HG02885 (cell line): Measurements from ENCODE around the gene NOL4L.
A peak's percentile ranks its signal among the peaks of the same experiment; 100 is the strongest.

ENCODE experiments used
- ATAC-seq: cut with Tn5 transposase; IDR thresholded peaks from one replicate; pipeline ENCODE4 v1.9.1; 2021; ENCODE audit warnings: mild to moderate bottlenecking; ENCODE audit not compliant: unreplicated experiment, poor library complexity

Gene NOL4L, protein sequence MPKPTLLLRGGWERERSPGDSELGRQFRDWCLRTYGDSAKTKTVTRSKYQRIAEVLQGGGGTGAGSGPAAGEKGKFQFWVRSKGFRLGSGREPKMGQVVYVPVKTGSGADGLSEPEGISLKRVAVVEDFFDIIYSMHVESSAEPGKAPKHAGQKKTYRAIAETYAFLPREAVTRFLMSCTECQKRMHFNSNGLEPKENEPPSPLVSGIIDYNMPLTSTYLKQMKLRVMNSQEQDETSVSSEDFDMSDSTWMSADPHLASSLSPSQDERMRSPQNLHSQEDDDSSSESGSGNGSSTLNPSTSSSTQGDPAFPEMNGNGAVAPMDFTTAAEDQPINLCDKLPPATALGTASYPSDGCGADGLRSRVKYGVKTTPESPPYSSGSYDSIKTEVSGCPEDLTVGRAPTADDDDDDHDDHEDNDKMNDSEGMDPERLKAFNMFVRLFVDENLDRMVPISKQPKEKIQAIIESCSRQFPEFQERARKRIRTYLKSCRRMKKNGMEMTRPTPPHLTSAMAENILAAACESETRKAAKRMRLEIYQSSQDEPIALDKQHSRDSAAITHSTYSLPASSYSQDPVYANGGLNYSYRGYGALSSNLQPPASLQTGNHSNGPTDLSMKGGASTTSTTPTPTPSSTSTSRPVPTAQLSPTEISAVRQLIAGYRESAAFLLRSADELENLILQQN

DNA sequence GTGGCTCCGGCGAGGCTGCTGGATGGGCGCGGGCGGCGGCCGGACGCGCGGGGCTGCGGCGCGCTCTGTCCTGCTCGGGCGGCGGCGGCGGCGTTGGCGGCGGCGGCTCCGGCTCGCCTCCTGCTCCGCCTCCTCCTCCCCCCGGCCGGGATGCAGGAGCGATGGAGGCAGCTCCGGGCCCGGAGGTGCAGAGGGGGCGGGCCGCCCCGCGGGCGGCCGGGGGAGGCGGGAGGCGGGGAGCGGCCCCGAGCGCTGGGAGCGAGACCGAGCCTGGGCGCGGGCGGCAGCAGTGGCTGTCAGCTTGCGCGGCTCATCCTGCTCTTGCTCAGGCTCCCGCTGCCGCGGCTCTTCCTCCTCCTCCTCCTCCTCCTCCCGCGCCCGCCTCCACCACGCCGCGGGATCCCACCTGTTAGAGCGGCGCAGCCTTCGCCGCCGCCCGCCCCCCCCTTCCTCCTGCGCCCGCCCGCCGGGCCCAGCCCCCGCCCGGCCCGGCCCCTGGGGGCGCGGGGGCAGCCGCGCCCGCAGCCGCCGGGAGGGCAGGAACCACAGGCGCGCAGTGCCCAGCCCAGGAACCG lies at the start of gene NOL4L:
NOL4L (minus strand) TSS at position 323 of the 575 bp plus-strand sequence. CDS start 443 bp downstream, outside the sequence.
- no peak for ATAC-seq

DNA sequence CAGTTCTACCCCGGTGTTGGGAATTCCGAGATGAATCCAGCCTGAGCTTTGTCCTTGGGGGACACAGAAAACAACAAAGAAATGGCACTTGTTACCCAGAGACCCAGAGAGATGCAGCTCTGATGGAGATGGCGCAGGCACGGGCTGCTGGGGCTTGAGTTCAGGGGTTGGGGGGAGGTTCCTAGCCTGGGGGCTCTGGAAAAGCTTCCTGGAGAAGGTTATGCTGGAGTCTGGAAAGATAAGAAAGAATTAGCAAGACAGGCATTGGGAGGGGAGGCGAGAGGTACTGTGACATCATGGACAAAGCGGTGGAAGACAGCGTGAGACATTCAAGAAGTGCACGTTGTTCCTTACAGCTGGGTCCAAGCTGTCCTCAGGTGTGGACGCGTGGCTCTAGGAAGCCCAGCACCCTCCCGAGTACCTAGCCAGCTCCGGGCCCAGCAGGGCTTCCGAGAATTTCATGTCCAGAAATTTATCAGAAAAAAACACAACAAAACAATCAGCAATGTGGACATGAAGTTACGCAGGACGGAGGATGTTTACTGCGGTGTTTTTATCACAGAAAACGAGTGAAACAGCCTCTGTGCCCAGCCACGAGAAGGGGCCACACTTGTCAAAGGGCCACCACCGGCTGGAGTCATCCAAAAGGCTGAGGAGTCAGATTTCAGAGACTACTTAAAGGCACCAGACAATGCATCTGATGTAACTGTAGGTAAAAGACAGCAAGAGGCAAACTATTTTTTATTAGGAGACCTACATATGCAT lies 49.1 kb upstream of the NOL4L start:
- ATAC-seq, result no peak

DNA sequence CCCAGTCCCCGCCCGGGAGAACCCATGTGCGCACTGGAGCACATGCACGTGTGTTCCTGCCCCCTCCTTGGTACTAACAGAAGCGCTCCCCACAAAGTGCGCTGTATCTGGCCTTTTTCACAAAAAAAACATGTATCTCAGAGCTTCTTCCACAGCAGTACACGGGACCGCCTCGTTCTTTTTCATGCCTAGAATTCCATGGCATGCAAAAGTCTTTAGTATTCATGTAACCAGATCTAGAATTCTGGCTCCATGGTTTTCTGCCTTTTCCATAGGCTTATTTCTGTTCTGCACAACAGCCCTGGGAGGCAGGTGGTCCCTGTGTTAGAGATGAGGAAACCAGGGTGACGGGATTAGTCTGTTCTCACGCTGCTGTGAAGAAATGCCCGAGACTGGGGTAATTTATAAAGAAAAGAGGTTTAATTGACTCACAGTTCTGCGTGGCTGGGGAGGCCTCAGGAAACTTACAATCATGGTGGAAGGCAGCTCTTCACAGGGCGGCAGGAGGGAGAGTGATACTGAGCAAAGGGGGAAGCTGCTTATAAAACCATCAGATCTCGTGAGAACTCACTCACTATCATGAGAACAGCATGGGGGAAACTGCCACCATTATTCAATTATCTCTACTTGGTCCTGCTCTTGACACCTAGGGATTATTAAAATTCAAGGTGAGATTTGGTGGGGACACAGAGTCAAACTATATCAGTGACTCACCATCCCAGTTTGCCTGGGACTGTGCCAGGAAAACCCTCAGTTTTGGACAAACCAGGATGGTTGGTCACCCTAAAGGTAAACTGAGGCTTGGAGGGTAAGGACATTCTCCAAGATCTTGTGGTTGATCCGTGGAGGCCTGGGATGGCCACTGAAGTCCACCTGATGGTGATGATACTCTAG lies 47.6 kb upstream of the NOL4L start:
- ATAC-seq, result no peak

DNA sequence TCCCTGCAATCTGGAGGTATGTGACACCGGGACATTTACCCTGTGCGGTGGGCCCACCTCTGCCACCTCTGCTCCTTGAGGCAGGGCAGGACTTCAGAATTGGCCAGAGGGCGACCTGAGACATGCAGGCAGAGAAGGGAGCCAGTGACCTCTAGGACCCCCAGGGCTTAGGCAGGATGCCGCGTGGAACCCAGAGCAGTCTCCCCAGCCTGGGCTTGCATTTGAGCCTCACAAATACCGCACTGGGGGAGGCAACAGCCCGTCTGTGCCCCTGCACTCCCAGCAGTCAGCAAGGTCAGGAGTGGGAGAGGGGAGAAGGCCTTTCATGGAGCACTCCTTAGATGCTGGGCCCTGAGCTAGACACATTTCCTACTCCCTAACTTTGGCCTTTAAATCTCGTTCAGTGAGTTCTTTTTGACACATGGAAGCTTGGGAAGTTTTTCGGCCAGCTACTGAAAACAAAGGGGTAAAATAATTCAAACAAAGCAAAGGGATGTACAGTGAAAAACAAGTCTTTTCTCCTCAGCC lies 46.9 kb upstream of the NOL4L start:
- ATAC-seq, result no peak

DNA sequence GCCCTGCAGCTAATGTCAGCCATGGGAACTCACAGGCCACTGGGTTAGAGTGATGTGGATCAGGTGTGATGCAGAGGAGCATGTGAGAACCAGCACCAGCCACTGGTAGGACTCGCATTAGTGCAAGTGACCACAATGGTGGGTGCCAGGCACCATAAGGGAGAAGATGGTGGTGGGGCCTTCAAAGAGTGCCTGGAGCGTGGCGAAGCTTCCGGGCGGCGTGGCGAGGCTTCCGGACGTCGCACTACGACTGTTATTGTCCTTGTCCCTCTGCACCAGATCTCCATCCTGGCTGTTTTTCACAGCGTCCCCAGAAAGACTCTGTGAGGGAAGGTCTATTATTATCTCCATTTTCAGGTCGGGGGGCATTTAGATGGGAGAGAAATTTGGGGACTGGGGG lies 44.7 kb upstream of the NOL4L start:
- no peak for ATAC-seq

DNA sequence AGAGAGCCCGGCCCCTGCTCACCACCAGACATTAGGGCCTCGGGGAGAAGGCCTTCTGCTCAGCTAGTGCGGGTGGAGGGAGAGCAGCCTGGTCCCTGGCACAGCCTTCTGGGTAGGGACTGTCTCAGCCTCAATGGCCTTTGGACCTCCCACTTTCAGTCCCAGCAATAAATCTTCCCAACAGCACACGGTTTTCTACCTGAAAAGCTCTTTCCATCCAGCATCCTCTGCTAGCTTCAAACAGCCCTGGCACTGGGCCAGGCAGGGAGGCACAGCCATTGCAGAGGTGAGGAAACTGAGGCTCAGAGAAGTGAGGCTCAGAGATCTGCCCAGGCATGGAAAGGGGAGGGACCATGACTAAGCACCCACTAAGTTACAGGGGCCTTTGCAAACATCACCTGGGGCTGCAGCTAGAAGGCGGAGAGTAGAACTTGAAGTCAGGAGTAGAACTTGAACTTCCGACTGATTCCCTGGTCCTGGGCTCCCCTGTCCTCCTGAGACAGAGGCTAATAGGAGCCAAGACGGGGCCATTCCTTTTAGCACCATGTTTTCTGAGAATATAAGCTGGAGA lies 43.9 kb upstream of the NOL4L start:
- no peak for ATAC-seq

DNA sequence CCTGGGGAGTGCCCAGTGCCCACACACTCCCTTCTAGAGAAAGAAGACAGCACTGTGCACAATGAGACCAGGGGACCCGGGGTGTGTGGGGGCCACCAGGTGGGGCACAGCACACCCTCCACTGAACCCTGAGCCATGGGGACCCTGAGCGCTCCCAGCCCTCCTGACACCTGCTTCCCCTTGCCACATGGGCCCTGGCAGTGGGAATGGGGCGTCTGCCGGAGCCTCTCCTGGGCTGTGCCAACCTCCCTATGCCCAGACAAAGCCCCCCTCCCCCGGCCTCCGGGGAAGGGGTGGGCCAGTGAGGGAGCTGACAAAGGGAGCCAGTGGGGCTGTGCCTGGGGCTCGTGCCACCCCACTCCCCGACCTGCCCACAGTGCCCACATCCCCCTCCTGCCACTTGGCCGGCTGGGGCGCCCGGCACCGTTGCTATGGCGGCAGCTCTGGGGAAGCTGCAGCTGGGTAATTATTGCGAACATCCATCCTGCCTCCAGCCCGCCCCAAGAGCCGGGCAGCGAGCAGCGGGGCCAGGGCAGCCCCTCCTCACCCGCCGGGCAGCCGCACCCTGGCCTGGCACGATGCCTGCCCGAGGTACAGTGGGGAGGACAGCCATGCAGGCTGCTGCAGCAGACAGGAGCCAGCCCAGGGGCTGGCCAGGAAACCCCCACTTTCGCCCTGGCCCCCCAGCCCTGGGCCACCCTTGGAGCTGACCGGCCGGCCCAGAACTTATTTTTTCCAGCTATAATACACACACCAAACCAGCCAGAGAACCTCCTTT lies 41.9 kb upstream of the NOL4L start:
- ATAC-seq, result peak; percentile 18

DNA sequence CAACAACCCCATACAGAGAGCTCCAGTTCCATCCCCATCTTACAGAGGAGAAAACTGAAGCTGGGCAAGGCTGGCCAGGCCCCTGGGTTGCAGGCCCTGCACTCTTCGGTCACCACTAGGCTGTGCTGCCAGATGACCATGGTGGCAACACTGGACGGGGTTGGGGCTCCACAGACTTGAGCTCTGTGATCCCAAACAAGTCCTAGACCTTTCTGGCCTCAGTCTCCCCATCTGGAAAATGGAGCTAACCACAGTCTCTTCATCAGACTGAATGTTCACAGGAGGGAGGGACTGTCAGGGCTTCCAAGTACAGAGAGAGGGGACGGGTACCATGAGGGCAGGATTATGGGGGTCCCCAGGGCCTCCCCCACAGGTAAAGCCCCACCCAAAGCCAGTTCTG lies 41.3 kb upstream of the NOL4L start:
- ATAC-seq, result no peak

DNA sequence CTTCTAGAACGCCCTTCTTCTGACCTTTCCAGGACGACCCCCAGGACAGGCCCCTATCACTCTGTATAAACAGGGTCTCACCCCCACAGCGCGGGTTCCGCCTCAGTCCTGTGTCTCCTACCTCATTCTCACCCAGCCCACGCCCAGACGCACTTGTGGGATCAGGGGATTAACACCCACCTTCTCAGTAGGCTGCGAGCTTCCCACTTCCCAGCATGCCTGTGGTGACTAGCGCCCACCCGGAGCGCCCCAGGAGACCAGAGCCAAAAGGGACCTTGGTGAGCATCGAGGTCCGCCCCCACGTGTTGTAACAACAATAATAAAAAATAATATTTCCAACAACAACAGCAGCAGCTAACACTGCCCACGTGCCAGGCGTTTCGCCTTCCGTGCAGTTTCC lies 40.9 kb upstream of the NOL4L start:
- ATAC-seq, result no peak

DNA sequence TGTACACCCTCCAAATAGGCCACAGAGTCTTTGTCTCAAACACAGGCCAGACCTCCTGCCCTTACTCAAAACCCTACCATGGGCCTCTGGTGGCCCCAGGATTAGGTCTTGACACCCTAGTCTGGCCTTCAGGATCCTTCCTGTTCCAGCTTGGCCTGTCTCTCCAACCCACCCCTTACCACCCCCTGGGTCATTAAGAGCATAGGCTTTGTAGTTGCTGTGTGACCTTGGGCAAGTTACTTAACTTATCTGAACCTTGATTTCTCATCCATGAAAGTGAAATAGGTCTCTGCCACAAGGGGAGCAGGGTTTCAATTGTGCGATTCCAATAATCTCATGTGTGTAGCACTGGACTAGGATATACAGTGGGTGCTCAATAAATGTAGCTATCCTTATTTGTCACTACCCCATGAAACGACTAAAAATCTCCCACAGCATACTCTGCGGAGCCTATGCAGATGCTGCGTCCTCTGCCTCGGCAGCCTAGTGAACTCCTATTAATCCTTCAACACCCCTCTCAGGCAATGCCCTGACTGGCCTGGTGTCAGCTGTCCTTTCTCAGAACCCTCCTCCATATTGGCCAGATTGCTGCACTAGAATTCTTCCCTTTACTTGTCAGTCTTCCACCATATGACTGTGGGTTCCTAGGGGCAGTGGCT lies 39.7 kb upstream of the NOL4L start:
- no peak for ATAC-seq

DNA sequence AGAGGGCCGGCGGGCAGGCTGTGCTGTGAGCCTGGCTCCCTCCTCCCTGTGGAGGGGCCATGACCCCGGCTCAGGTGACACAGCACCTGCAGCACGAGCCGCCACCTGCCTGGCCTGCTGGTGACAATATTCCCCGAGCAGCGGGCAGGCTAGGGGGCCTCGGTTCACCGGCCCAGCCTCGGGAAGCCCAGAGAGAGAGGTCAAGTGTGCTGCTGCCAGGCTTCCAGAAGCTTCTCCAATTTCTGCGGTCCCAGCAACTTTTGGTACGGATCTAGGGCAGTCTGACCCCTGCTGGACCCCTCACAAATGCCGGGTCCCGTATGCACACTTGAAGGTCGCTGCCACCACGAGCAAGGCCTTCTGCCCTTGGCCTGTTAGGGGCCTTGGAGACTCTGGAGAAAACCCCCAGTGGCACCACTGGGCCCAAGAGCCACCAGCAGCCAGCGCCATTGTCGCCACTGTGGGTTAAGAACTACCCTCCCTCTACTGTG lies 38.6 kb upstream of the NOL4L start:
- no peak for ATAC-seq

DNA sequence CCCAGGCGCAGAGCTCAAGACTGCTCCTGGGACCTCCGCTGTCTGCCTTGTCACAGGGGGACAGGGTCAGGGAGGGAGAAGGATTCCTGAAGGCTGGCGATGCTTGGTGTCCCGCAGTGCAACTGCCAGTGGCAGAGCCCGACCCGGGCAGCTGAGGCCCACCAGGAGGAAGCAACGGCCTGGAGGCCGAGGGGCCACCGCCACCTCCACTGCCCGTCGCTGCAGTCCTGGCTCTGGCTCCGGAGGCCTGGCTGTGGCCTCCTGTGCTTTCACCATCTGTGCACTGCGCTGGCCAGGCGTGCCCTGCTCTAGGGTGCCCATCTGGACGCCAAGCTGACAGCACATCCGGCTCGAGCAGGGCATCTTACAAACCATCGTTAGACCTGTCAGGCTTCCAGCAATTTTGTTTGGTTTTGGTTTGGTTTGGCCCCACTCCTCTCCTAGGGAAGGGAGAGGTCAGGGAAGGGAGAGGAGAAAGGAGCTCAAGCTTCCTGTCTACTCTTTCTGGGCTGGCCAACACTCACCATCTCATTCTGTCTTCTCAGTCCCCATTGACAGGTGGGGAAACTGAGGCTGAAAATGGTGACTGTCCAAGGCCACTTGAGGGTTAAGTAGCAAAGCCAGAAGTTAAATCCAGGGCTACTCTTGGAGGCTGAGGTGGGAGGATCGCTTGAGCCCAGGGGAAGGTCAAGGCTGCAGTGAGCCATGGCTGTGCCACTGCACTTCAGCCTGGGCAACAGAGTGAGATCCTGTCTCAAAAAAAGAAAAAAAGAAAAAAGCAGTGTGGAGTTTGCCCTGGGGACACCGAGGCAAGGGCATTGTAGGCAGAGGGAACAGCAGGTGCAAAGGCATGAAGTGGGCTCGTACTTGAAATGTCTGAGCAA lies 37.7 kb upstream of the NOL4L start:
- no peak for ATAC-seq

DNA sequence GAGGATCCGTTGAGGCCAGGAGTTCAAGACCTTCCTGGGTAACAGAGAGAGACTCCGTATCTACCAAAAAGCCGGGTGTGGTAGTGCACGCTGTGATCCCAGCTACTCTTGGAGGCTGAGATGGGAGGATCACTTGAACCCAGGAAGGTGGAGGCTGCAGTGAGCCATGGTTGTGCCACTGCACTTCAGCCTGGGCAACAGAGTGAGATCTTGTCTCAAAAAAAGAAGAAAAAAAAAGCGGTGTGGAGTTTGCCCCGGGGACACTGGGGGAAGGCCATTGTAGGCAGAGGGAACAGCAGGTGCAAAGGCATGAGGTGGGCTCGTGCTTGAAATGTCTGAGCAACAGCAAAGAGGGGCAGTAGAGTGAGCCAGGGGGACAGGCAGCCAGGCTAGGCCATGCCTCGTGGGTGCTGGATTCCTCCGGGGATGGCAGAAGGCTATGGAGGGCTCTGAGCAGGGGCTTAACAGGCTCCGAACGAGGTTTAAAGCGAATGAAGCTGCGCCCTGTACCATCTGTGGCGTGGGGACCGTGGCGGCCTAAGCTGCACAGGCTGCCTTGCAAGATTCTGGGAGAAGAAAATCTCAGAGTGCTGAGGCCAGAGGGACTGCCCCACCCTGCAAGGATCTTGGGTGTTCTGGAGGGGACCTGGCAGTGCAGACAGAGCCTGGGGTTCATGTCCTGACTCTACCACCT lies 36.9 kb upstream of the NOL4L start:
- ATAC-seq, result no peak

DNA sequence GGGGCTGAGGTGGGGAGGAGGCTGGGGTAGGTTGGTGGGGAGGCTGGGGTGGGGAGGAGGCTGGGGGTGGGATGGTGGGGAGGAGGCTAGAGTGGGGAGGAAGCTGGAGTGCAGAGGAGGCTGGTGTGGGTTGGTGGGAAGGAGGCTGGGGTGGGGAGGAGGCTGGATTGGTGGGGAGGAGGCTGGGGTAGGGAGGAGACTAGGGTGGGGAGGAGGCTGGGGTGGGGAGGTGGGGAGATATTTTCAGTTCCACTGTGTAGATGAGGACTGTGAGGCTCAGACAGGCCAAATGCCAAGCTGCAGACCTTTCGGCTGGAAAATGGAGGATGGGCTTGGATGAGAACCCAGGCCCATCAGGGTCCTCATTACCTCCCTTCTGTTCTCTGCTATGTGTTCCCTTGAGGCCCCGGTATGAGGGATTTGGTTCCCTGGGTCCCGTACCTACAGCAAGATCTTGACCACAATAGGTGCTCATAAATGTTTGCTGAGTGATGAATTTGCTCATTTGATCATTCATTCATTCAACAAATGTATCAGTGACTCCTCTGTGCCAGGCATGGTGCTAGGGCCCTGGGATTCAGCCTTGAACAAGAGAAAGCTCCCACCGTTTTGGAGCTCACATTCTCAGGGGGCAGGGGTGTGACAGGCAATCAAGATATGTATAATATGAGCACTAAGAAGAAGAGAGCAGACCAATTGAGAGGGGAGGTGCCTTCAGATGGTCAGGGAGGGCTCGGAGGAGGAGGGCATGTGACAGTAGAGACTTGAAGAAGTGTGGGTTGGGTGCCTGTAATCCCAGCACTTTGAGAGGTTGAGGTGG lies 36.1 kb upstream of the NOL4L start:
- ATAC-seq, result no peak

DNA sequence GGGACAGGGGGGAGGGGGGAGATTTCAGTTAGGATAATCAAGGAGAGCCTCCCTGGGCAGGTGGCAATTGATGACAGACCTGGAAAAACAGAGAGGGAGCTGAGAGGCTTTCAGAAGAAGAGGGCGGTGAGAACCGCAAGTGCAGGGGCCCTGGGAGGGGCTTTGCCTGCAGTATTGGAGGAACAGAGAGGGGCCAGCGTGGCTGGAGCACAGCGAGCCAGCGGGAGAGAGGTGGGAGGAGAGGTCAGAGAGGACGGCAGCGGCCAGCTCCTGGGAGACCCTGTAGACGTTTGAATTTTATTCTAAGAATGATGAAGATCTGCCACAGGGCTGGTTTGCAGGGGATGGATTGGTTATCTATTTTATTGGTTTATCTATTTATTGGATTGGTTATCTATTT lies 34.5 kb upstream of the NOL4L start:
- no peak for ATAC-seq
